Fibroblast of gingiva (primary cell): ENCODE results near the gene ALDH5A1.
A peak's percentile ranks its signal among the peaks of the same experiment; 100 is the strongest.

ENCODE experiments used
- DNase-seq: peaks from one replicate; pipeline ENCODE4 v3.0.0-alpha.2; 2011; ENCODE audit warnings: low read depth

The ALDH5A1 gene

DNA sequence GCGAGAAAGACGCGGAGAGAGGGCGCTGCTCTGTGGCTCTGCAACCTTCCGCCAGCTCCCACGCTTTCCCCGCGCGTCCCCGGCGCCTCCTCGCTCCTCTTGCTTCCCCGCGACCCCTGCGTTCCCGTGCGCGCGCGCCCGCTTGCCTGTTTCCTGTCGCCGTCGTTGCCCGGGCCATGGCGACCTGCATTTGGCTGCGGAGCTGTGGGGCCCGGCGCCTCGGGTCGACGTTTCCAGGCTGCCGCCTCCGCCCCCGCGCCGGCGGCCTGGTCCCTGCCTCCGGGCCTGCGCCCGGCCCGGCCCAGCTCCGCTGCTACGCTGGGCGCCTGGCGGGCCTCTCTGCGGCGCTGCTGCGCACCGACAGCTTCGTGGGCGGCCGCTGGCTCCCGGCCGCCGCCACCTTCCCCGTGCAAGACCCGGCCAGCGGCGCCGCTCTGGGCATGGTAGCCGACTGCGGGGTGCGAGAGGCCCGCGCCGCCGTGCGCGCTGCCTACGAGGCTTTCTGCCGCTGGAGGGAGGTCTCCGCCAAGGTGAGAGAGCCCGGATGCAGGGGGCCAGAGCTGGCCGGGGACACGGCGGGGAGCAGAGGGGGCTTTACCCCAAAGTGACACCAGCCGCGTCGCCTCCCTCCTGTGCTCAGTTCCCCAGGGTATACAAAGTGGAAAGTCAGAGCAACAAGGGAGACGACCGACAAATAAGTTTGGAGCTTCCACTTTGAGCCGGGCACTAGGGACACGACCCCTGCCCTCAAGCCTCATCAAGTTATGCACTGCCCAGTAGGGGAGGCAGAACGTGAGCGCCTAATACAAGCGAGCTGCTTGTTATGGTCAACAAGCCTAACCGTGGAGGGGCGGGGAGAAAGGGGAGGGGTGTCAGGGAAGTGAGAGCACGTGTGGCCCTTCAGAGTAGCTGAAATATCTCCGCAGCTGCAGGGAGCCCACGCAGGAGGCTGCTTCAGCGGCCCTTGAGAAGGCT, at the start of gene ALDH5A1:
TSS of gene ALDH5A1 (plus strand) at position 149 of the 975 bp plus-strand sequence. CDS start at position 177, 28 bp downstream.
- peak; percentile 32 for DNase-seq

- no peak for DNase-seq
Observed at GRCh38 chr6:24445704-24446103, 49.1 kb upstream of the ALDH5A1 start.

- no peak for DNase-seq
Observed at GRCh38 chr6:24446670-24447069, 48.1 kb upstream of the ALDH5A1 start.

GRCh38 chr6:24448396-24448795, 46.4 kb upstream of the ALDH5A1 start:
- DNase-seq = no peak

DNA sequence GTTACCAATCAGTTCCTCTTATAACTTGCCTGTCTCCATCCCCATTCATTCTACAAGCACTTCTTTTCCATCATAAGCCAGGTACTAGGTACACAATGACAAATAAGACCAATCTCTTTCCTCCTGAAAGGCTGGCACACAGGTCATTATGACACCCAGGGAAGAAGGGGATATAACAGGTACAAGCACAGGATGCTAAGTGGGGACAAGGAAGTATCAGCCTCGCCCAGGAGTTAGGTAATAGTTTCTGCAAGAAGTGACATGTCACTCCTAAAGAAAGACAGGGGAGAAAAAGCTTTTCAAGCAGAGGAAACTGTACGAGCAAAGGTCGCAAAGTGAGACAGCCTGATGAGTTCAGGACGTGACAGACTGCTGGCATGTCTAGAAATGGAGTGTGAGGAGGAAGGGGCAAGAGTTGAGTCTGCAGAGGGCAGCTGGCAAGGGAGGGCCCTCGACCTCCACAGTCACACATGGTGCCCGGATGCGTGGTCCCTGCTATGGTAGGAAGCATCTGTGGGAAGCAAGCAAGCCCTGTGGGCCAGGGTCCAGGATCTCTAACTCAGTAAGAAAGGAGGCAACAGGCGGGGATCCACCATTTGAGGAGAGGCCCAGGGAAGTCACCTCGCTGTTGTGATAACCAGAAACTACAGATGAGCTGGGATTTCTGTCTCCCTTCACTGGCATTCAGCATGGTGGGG, 45.8 kb upstream of the ALDH5A1 start:
- DNase-seq = no peak

DNA sequence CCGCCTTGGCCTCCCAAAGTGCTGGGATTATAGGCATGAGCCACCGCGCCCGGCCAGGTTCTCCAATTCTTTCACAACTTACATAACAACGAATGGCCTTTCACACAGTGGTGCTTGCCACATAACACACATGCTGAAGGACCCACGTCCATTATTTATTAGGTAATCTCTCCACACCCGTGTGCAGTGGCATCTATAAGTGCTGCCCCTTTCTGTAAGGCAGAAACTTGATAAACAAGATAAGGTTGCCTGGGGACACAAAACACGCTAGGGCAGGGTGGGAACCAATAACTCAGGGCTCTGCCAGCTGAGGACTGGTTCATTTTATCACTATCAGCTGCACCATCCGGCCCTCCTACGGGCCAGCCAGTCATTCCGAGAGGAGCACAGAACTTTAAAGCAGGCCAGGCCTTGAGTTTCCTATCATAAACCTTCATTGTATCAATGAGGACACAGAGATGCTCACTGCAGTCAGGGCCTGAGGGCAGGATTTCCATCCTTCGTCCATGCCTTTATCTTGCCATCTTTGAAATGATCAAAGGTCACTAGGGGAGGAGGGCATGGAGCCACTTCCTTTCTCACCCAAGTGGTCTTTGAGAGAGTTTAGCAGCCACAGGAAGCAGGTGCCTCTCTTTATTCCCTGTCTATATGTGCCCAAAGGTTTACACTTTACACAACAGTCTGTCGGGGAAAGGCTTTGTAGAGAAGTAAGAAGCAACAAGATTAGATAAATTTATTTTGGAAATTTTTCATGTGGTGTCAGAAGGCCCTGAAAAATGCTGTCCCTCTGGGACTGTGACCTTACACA, 43.0 kb upstream of the ALDH5A1 start:
- DNase-seq = no peak

DNA sequence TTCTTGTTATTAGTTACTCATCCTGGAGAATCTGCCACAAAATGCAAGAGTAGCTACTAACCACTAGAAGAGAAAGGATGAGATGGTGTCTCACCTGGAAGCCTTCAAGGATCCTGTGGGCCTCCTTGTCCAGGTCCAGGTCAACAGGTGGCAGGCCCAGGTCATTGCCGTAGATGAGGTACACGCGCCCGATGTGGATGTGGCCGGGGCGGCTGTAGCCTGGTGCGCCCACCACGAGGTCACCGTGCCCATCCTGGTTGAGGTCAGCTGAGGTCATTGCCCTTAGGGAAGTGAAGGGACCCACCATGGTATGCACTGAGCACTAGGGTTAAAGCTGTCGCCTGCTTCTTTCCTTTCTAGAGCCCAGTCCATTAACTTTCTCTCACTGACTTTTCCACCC, 40.8 kb upstream of the ALDH5A1 start:
- no peak for DNase-seq

- DNase-seq = no peak
Observed at GRCh38 chr6:24454452-24454851, 40.3 kb upstream of the ALDH5A1 start.

DNA sequence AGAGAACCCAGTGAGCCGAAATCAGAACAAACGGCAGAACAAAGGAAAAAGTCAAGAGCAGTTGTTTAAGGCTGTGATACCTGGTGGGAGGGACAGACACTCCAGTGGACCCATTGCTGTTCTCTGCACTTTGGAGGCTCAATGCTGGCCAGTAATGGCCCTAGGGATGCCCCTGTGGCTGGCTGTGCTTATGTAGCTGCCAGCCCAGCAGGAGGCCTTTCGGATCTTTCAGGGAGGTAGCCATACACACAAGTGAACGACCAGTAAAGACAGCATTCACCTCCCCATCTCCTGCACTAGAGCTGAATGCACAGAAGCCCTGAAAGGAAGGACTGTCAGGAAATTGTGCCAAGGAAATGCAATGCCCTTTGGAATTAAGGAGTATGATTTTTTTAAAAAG, 39.7 kb upstream of the ALDH5A1 start:
- DNase-seq = no peak

DNA sequence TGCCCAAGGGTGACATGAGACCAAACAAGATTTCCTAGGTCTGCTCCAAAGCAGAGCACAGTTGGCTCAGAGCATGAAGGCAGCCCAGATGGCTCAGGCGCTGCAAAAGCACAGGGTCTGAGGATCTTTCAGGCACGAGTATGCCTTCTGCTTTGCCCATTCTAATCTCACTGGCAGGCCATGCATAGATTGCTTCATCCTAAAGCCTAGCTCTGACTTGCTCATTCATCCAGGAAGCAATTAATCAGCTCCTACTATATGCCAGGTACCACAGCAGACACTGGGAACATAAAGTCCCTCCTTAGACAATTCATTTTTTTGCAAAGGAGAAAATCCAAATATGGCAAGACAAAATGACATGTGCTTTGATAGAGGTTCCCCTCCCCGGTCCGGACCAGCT, 36.6 kb upstream of the ALDH5A1 start:
- no peak for DNase-seq

DNA sequence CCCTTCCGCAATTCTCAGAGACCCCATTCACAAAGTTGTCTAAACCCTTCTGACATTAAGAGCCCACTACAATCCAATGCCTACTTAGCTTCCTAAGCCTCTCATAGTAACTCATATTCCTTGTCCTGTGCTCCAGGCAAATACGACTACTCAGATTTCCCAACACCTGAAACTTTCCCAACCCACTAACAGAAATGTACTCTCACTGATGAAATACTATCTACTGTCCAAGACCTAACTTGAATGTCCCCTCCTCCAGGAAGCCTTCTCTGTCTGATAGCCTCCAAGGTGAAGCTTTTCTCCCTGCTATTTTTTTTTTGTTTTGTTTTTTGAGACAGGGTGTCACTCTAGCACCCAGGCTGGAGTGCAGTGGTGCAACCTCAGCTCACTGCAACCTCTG, 35.8 kb upstream of the ALDH5A1 start:
- no peak for DNase-seq

DNA sequence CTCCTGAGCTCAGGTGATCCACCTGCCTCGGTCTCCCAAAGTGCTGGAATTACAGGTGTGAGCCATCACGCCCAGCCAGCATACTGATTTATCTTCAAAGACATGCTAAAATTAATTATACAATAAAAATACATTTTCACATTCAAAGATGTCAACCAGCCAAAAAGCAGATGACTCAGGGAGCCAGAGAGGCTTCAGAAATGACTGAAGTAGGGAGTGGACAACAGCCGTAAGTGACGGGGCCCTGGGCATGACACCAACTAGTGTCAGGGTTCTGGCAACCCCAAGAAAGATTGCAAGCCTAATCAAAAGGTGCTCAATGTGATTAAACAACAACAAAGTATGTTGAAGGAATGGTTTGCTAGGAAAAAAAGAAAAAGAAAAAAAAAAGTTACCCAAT, 33.8 kb upstream of the ALDH5A1 start:
- no peak for DNase-seq

DNA sequence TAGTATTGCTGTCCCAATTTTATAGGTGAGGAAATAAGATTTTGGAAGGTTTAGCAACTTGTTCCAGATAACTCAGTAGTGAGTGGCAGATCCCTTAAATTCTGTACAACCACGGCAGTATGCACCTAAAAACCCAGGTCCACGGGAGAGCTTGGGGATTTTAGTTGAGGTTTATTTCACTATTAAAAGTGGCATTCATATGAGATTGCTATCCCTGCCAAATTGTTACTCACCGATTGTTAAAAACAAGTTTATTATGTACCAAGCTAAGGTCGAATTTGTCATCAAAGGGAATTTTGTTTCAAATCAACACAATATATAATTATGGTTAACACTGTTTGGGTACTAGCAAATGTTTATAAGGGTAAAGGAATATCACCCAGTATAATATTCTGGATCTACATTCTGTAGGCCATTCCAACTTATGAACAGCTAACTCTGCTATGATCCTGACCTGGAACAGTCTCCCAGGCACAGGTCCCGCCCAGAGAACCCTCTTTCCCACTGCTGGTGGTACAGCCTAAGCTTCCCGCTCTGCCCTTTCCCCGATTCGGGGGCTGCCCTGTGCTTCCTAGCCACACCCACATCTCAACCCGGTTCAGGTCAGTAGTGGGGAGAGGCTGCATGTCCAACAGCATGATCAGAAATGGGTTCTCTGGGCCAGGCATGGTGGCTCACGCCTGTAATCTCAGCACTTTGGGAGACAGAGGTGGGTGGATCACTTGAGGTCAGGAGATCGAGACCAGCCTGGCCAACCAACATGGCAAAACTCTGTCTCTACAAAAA, 30.3 kb upstream of the ALDH5A1 start:
- no peak for DNase-seq

DNA sequence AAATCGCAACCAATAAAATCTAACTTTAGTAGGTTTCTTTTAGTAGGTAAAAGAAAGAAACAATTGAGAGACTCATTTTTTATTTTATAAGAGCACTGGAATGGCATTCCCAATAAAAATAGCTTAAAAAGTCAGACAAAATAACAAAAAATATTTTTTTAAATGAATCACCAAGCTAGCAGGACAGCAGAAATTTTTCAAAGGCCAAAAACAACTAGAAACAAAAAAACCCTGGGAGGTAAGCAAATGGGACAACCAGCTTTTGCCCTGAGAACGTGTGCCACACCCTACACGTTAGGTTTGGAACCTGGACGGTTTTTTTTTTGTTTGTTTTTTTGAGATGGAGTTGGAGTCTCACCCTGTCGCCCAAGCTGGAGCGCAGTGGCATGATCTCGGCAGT, 25.0 kb upstream of the ALDH5A1 start:
- no peak for DNase-seq

GRCh38 chr6:24472181-24472580, 22.6 kb upstream of the ALDH5A1 start:
- peak; percentile 30 for DNase-seq

GRCh38 chr6:24476631-24477030, 18.1 kb upstream of the ALDH5A1 start:
- DNase-seq = no peak

DNA sequence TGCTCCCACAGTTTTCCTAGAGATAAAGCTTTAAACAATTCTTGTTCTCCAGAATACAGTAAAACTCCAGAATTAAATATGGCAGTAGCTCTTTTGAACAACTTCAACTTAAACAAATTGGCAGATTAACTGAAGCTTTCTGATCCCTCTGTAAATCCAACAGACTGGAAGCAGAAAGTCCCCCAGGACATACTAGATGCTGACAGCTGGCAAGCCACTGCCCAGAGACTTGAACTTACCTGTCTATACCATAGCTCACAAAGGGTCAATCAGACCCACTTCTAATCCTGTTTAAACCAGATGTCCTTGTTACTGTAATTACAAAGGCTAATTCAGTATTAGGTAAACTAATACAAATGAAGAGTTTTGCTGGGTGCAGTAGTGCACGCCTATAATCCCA, 17.7 kb upstream of the ALDH5A1 start:
- no peak for DNase-seq

DNA sequence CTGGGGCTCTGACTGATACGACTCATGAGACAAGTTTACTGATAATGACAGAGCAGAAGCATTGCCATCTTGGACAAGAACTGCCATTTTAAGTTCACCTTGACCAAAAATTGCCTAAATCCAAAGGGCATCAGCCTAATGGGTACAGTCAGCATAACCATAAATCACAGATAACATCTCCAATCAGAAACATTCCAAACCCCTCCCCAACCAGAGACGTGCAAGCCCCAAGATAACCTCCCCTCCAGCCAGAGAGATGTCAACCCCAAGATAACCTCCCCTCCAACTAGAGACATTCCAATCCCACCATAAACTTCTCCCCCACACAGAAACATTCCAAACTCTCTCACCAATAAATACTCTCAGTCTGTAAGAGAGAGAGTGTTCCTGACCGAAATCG, 15.9 kb upstream of the ALDH5A1 start:
- DNase-seq = no peak

DNA sequence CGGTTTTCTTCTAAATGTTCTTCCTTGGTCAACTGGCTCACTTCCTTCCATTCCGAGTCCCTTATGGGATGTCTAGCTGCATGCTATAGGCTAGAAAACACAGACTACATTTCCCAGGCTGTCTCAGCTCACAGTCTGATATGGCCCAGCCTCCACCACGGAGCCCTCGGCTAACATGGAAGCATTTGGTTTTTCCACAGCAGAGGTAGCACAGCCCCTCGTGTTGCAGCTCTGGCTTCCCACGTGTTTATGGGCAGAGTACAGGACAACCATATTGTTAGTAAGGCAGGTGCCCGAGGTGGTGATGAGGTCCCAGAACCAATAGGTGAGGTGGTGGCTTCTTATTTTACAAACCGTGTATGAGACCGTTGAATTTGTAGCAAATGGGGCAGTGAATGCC, 14.1 kb upstream of the ALDH5A1 start:
- no peak for DNase-seq

DNA sequence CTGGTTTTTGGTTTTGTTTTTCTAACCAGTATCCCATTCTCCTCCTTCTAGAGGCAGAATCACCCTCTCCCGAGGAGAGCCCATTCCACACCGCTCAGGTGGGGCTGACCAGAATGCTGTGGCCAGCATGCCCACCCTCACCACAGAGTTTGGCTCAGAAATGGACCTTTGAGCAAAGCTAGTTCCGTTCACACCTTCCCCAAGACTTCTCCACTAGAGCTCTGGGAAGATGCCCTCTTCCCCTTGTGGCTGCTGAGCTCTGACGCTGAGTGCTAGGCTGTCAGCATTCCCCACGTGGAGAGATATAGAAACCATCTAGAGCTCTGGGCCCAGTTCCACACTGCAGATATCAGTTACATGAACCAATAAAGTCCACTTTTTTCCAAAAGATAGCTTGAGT, 13.3 kb upstream of the ALDH5A1 start:
- no peak for DNase-seq

GRCh38 chr6:24484657-24485323, 10.0 kb upstream of the ALDH5A1 start:
- no peak for DNase-seq
